ENCODE data around the gene EIF3I.

- TF ChIP-seq, protein P1, sequence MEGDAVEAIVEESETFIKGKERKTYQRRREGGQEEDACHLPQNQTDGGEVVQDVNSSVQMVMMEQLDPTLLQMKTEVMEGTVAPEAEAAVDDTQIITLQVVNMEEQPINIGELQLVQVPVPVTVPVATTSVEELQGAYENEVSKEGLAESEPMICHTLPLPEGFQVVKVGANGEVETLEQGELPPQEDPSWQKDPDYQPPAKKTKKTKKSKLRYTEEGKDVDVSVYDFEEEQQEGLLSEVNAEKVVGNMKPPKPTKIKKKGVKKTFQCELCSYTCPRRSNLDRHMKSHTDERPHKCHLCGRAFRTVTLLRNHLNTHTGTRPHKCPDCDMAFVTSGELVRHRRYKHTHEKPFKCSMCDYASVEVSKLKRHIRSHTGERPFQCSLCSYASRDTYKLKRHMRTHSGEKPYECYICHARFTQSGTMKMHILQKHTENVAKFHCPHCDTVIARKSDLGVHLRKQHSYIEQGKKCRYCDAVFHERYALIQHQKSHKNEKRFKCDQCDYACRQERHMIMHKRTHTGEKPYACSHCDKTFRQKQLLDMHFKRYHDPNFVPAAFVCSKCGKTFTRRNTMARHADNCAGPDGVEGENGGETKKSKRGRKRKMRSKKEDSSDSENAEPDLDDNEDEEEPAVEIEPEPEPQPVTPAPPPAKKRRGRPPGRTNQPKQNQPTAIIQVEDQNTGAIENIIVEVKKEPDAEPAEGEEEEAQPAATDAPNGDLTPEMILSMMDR (IDR thresholded peaks at IDR 0.05), result no peak
- TF ChIP-seq POLR2A (IDR thresholded peaks at IDR 0.05) (no peak), POLR2AphosphoS5 (IDR thresholded peaks at IDR 0.05) (no peak)
Measured at GRCh38 chr1:32195531-32195930, 26.7 kb upstream of the EIF3I start.

Measured in upper lobe of left lung (tissue), 4 donors.